GM18858 (cell line): ENCODE results near the gene CHRM5.

Source experiments
- ATAC-seq: cut with Tn5 transposase; IDR thresholded peaks from one replicate; pipeline ENCODE4 v1.9.1; 2021; ENCODE audit not compliant: unreplicated experiment

Gene CHRM5, protein sequence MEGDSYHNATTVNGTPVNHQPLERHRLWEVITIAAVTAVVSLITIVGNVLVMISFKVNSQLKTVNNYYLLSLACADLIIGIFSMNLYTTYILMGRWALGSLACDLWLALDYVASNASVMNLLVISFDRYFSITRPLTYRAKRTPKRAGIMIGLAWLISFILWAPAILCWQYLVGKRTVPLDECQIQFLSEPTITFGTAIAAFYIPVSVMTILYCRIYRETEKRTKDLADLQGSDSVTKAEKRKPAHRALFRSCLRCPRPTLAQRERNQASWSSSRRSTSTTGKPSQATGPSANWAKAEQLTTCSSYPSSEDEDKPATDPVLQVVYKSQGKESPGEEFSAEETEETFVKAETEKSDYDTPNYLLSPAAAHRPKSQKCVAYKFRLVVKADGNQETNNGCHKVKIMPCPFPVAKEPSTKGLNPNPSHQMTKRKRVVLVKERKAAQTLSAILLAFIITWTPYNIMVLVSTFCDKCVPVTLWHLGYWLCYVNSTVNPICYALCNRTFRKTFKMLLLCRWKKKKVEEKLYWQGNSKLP

DNA sequence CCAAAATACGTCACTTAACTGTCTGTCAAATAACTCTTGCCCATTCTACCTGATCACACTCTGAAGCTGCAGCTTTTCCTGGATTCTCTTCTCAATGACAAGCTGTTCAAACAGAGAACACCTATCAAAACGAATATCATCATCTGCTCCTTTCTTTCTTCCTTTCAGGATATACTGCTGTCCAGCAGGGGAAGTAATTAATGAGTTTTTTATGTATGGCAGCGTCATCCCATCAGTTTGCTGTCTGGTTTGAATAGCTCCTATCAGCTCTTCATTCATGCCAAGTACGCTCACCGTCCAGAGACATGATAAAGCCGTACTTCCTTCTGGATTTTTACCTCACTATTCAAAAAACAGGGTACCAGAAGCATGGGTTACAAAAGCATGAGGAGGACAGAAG is at the start of gene CHRM5:
TSS of gene CHRM5 (plus strand) at position 274 of the 400 bp plus-strand sequence. CDS start 94,221 bp downstream, outside the sequence.
- no peak for ATAC-seq

DNA sequence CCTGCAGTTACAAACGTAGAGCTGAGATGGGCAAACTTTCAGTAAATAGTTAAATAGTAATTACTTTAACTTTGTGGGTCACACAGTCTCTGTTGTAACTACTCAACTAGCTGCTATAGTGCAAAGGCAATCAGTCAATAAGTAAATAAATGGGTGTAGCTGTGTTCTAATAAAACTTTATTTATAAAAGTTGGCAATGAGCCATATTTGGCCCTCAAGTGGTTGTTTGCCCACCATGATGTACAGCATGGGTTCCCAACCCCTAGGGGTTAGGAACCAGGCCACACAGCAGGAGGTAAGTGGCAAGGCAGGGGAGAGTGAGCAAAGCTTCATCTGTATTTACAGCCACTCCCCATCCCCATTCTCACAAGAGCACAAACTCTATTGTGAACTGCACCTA is 44.9 kb upstream of the CHRM5 start:
- no peak for ATAC-seq

GRCh38 chr15:33926260-33926659 is 42.0 kb upstream of the CHRM5 start:
- ATAC-seq, result no peak

- ATAC-seq, result no peak
Observed at GRCh38 chr15:33932734-33933133, 35.6 kb upstream of the CHRM5 start.

GRCh38 chr15:33934396-33934795 is 33.9 kb upstream of the CHRM5 start:
- ATAC-seq, result no peak

- no peak for ATAC-seq
Observed at GRCh38 chr15:33934921-33935320, 33.4 kb upstream of the CHRM5 start.

- ATAC-seq, result no peak
Observed at GRCh38 chr15:33941279-33942063, 26.8 kb upstream of the CHRM5 start.

DNA sequence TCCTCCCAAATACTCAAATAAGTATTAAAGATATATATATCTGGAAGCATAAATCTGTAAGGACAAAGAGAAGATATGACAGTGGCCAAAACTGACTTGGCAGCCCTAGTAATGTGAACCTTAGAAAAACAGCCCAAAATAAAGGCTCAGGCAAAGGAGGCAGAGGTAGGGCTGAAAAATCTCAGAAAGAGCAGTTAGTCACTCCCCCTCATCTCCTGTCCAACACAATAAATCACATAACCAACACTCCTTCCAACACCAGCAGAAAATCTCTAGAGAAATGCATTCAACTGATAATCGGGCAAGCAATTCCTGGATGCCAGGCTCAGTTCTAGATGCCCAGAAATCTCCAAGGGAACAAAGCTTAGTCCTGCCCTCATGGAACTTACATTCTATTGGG is 22.1 kb upstream of the CHRM5 start:
- no peak for ATAC-seq

DNA sequence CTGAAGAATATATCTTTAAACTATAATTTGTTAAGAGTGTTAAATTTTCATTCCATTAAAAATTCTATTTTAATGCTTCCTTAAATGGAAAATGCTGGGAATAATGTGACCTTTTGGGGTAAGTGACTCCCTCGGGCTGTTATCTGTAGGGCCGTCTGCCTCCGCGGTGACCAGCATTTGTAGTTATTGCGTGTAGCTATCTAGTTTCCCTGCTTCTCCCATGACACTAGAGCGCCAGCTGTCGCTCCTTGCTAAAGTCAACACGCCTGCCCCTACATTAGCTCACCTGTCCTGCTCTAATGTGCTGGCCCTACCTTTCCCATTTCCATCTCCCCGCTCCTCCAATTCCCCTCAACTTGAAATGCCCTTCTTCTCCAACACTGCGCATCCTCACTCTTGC is 12.4 kb upstream of the CHRM5 start:
- ATAC-seq, result no peak

DNA sequence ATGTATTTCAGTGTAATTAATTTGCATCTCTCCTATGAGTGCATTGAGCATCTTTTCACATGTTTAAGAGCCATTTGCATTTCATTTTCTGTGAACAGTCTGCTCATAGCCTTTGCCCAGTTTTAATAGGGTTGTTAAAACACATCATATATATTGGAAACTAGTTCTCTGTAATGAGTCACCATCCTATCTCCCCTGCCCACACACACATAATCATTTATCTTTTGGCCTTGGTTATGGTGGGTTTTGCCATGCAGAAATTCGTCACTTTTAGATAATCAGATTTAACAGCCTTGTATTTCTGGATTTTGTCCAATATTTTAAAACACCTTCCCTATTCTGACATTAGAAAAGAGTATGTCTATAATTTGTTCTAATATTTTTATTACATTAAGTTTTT is 11.9 kb upstream of the CHRM5 start:
- ATAC-seq, result no peak

DNA sequence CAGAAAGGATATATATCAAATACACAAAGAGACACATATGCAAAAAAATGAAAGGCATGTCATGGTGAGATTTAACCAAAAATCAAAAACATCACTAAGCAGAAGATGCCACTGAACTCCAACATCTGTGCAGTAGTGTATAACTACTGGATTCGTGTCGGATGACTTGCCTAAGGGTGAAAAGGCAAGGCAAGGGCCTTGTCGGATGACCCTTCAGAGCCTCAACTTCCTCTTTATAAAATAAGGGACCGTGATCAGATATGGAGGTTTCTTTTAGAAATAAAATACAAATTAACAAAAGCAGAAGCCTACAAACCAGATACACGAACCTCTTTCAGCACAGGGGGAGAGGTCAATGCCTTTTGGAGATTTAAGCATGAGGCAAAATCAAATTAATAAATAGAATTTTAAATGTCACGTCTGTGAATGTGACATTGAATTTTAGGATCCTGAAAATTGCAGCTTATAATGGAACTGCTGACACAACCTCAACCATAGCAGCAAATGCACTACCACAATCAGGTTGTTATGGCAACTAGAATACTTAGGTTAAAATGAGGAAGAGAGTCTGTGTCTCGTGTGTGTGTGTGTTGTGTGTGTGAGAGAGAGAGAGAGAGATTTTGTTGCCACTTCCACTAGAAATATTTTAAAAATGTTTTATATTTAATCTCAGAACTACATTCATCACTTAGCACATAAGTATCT is 8.3 kb upstream of the CHRM5 start:
- no peak for ATAC-seq

DNA sequence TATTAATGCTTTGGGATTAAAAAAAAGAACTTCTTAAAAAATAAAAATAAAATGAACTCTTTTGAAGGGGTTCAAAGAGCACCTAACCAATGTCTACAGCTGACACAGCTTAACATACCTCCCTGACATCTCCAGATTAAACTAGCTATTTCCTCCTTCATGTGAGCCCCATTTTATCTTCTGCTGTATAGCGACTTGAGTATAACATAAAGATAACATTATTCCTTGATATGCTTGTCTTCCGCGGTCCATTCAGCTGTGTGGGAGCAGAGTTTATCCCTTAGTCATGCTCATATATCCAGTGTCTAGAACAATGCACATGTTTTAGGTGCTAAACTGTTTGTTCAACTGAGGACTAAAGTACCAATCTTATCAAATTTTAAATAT is 7.8 kb upstream of the CHRM5 start:
- no peak for ATAC-seq

DNA sequence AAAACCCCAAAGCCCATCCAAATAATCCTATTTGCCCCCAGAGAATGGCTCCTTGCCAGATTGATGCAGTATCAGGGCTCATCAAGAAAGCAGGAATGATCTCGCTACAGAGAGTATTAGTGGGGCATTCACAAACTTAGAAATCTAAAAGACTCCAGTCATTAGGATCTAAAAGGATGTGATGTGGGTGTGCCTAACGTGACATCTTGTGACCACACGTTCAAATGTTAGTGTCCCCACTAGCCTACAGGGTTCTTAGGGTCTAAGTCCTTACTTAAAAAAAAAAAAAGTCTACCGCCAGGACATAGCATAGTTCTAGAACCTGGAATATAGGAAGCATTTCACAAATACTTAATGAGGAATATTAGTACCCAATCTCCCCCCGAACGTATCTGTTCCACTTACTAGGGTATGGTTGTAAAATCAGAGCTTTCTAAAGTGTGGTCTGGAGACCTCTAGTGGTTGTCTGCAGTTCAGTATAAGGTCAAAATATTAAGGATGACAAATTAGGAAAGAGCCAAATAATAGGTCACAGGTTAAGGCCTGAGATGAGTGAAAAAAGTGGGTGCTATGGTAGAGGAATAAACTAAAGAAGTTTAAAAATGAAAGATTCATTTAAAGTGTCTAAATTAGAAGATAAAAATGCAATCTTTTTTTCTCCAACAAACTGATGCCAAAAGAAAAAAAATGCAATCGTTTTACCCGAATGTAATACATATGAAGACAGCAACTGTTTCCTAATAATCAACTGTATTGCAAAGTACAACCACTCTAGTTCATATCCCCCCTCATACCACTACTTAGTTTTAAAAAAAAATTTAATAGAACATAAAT is 4.2 kb upstream of the CHRM5 start:
- ATAC-seq, result no peak

- ATAC-seq, result no peak
Observed at GRCh38 chr15:33964665-33965040, 3.6 kb upstream of the CHRM5 start.

DNA sequence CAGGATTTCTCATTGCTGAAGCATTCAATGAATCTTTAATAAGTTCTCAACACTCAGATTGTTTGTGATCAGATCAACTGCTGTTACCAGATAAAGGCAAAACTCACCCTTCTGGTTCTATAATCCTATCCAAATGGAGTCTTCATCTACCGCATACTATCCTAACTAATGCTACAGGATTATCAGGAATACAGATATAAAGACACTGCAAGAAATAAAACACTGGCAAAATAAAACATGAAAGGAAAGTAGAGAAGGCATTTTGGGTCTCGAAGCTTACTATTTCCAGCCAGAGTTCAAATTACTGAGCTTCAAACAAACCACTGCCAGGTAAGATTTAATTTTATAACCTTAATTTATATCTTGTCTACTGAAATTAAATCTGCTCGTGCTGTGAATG is 524 bp downstream of the CHRM5 start:
- no peak for ATAC-seq

DNA sequence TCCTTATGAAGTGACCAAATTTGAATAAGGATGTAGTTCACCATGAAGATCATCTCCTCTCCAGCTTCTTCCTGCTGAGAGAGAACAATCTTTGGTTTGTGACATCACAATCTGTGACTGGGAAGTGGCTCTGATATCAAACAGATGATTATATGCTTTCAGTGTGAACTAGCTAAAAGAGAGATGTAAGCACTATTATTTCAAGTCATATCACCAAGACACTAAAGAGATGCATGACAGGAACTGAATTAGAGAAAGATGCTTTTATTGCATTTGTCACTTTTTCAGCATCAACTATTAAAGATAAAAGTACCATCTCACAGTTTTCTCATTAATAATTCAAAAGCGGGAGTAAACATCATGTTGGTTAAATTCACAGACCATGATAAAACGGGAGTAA is 3.5 kb downstream of the CHRM5 start:
- no peak for ATAC-seq

- no peak for ATAC-seq
Observed at GRCh38 chr15:33975022-33975565, 6.8 kb downstream of the CHRM5 start.

DNA sequence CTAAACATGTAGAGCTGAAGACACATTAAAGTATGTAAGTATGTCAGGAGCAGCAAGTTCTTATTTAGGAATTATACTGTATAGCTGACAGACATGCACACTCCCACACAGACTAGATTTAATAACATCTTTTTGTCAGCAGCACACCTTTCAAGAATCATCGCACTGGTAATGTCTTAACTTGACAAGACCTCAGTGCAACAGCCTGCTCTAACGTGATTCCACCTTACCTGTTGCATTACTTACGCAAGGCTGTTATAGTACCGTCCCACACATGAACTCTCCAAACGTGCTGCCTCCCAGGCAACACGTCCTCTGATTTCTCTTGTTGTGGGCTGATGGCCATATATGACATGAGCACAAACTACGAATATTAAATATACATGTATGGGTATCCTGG is 11.9 kb downstream of the CHRM5 start:
- ATAC-seq, result no peak

DNA sequence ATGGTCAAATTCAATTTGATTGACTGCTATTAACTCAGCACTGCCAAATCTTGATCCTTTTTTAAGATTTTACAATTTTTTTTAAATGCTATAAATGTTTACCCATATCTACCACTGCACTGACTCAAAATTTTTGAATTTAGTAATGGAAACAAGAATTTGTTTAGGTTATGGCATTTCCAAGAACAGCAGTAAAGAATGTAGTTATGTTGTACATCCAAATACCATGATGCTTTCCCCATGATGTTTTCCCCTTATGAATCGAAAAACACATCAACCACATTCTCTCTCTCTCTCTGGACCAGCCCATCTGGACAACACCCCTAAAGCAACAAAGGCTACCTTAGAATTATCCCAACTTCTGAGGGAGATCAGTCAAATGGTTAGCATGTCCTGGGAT is 14.2 kb downstream of the CHRM5 start:
- ATAC-seq, result no peak

DNA sequence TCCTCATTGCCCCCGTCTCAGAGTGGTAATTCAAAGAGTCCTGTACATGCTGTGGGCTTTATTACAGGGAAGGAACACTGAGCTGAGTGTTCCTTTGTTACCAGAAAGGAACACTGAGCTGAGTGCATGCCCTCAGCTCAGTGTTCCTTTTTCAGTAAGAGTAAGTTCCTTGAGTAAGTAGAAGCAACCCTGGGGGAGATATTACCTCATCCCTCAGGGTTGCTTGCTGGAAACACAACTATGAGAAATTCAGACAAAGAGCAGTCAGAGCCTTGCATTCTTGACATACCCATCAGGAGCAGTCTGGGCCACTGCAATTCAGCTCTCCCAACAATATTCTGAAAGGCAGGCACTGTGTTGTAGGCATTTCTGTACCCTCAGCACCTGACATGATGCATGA is 17.0 kb downstream of the CHRM5 start:
- ATAC-seq, result no peak
